Stimulated activated naive CD8-positive, alpha-beta T cell treated with anti-CD3 and anti-CD28 coated beads, Interleukin-15, amount 100 ng/mL, for 72 hours (primary cell): ENCODE results near the gene ZNF627.
"Not testable (repeated sequence)": the region's sequence is repeated elsewhere in the genome, so short reads cannot be mapped to it uniquely, and the experiment has no call there.

Source experiments
- ATAC-seq: fragments of 150-1000 bp; cut with Tn5 transposase; 2 replicates; pipeline ENCODE4 v1.10.0; 2021; ENCODE audit warnings: mild to moderate bottlenecking, moderate library complexity
- DNase-seq, 2 donors: peaks; one replicate each; pipeline ENCODE4 v3.0.0; 2021 to 2022
- H3K27ac Mint-ChIP-seq, 2 donors: one replicate each; pipeline ENCODE4 v1.8.0; 2022; ENCODE audit warnings: mild to moderate bottlenecking in 2 of 2, mixed read lengths in 2 of 2, moderate library complexity in 2 of 2
- H3K27me3 Mint-ChIP-seq: one replicate; pipeline ENCODE4 v1.8.0; 2022; ENCODE audit warnings: mixed read lengths
- H3K4me1 Mint-ChIP-seq: one replicate; pipeline ENCODE4 v1.8.0; 2022; ENCODE audit warnings: mild to moderate bottlenecking, mixed read lengths
- H3K4me3 Mint-ChIP-seq, 2 donors: one replicate each; pipeline ENCODE4 v1.8.0; 2022; ENCODE audit warnings: mild to moderate bottlenecking in 2 of 2, mixed read lengths in 2 of 2, moderate library complexity in 1 of 2
- H3K9me3 Mint-ChIP-seq, 2 donors: one replicate each; pipeline ENCODE4 v1.8.0; 2022; ENCODE audit warnings: mixed read lengths in 2 of 2

The ZNF627 gene

GRCh38 chr19:11564082-11564807 lies 33.0 kb upstream of the ZNF627 start:
- H3K27me3 Mint-ChIP-seq, H3K27ac Mint-ChIP-seq, ATAC-seq, H3K9me3 Mint-ChIP-seq, H3K4me3 Mint-ChIP-seq, DNase-seq: not testable (repeated sequence)
- H3K4me1 Mint-ChIP-seq: peaks cover 34% of the 10 kb centered on the region

- not testable (repeated sequence) for DNase-seq, ATAC-seq, H3K9me3 Mint-ChIP-seq, H3K4me3 Mint-ChIP-seq, H3K27me3 Mint-ChIP-seq
- H3K4me1 Mint-ChIP-seq: peaks cover 25% of the 10 kb centered on the region
- H3K27ac Mint-ChIP-seq: peak overlapping the region in 1 of 2 donors; percentile 48
These were observed 31.7 kb upstream of the ZNF627 start for GRCh38 chr19:11565649-11565980.

DNA sequence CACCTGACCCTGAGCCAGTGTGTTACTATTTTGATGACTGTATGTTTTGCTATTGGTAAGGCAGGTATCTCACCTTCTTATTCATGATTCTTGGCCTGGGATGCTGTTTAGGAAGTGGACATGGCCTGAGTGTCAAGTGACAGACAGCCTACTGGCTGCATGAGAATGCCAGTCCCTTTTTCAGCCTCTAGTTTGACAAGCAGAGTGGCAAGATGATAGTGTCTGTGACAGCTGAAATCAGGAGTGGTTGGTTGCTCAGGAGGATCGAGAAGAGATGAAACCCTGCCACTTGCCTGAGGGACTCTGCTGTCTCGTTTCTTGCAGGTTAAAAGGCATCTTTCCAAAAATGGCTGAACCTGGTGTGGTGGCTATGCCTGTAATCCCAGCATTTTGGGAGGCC lies 31.1 kb upstream of the ZNF627 start:
- Mint-ChIP-seq H3K4me1 (peaks cover 25% of the 10 kb centered on the region), H3K27me3 (no peaks in the 10 kb centered on the region), H3K4me3 (no peak overlapping the region), H3K27ac (no peak overlapping the region), H3K9me3 (no peaks in the 10 kb centered on the region)
- no peak for ATAC-seq
- no peak for DNase-seq

- no peak for DNase-seq
- Mint-ChIP-seq H3K9me3 (no peaks in the 10 kb centered on the region), H3K4me3 (no peak overlapping the region), H3K27ac (no peak overlapping the region), H3K27me3 (no peaks in the 10 kb centered on the region), H3K4me1 (peaks cover 23% of the 10 kb centered on the region)
- ATAC-seq: no peak
These were observed 27.2 kb upstream of the ZNF627 start for GRCh38 chr19:11570039-11570462.

DNA sequence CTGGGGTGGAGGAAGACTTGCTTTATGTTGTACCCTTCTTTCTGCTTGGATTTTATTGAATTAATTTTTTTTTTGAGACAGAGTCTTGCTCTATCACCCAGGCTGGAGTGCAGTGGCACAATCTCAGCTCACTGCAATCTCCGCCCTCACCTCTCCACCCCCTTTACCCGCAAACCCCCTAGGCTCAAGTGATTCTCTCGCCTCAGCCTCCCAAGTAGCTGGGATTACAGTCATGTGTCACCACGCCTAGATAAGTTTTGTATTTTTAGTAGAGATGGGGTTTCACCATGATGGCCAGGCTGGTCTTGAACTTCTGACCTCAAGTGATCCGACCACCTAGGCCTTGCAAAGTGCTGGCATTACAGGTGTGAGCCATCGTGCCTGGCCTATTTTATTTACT lies 23.9 kb upstream of the ZNF627 start:
- H3K27ac Mint-ChIP-seq, DNase-seq, H3K9me3 Mint-ChIP-seq, H3K4me3 Mint-ChIP-seq, ATAC-seq, H3K27me3 Mint-ChIP-seq: not testable (repeated sequence)
- H3K4me1 Mint-ChIP-seq: peaks cover 37% of the 10 kb centered on the region

DNA sequence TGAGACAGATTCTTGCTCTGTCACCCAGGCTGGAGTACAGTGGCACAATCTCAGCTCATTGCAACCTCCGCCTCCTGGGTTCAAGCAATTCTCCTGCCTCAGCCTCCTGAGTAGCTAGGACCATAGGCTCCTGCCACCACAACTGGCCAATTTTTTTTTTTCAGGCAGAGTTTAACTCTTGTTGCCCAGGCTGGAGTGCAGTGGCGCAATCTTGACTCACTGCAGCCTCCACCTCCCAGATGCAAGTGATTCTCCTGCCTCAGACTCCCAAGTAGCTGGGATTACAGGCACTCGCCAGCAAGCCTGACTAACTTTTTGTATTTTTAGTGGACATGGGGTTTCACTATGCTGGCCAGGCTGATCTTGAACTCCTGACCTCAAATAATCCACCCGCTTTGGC lies 23.5 kb upstream of the ZNF627 start:
- H3K9me3 Mint-ChIP-seq, ATAC-seq, DNase-seq, H3K27ac Mint-ChIP-seq, H3K27me3 Mint-ChIP-seq, H3K4me3 Mint-ChIP-seq: not testable (repeated sequence)
- peaks cover 38% of the 10 kb centered on the region for H3K4me1 Mint-ChIP-seq

DNA sequence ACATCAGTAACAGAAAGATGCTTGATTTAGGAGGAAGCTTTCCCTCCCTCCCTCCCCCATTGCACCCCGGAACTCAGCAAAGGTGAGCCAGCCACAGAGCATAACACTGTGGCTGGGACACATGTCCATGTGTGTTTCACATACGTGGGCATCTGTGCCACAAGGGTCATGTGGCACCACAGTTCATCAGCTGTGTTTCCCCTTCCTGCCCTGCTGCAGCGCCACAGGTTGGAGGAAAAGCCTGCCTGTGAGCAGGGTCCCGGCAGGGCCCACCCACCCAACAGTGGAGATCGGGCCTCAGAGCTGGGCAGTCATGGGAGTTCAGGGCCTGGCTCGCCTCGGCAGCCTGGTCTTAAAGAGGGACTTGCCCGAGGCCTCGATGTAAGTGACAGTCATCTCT lies 22.6 kb upstream of the ZNF627 start:
- Mint-ChIP-seq H3K9me3 (no peaks in the 10 kb centered on the region), H3K27ac (no peak overlapping the region), H3K4me1 (peaks cover 45% of the 10 kb centered on the region), H3K27me3 (no peaks in the 10 kb centered on the region), H3K4me3 (peak overlapping the region; percentile 15 to 21)
- ATAC-seq (peak; percentile 95), DNase-seq (peak in 1 of 2 donors; percentile 61)

DNA sequence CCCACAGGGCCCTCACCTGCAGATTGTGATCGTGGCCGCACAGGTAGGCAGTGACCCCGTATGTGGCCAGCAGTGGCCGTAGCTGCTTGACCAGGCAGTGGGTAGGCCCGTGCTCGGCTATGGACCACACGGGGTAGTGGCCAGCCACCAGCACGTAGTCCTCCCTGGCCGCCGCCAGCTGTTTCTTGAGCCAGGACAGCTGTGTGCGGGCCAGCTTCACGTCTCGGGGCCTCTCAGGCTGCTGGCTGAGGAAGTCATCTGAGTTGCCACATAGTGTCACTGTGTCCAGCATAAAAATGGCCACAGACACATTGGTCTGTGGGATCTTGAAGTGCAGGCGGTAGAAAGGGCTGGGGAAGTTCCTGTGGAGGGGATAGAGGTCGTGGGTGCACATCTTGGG lies 21.1 kb upstream of the ZNF627 start:
- no peak for ATAC-seq
- Mint-ChIP-seq H3K4me1 (peaks cover 60% of the 10 kb centered on the region), H3K27me3 (no peaks in the 10 kb centered on the region), H3K27ac (no peak overlapping the region), H3K9me3 (no peaks in the 10 kb centered on the region), H3K4me3 (no peak overlapping the region)
- no peak for DNase-seq

GRCh38 chr19:11577451-11578257 lies 19.6 kb upstream of the ZNF627 start, which contains the start of gene ACP5:
TSS of gene ACP5 (minus strand) at chr19:11577645. CDS start at chr19:11577317, 328 bp downstream.
- Mint-ChIP-seq H3K4me3 (peak within 1 kb of the TSS; percentile 71 to 81), H3K27me3 (no peaks in the 10 kb centered on the region), H3K4me1 (peaks cover 73% of the 10 kb centered on the region), H3K9me3 (no peaks in the 10 kb centered on the region), H3K27ac (peak within 1 kb of the TSS; percentile 13 to 44)
- DNase-seq: no peak
- ATAC-seq: no peak

- ATAC-seq: peak; percentile 54
- Mint-ChIP-seq H3K9me3 (no peaks in the 10 kb centered on the region), H3K27ac (peak overlapping the region; percentile 13 to 44), H3K27me3 (no peaks in the 10 kb centered on the region), H3K4me1 (peaks cover 76% of the 10 kb centered on the region), H3K4me3 (peak overlapping the region; percentile 81 to 85)
- DNase-seq: no peak
These were observed 18.8 kb upstream of the ZNF627 start for GRCh38 chr19:11578258-11579142.

GRCh38 chr19:11580116-11580515 lies 17.2 kb upstream of the ZNF627 start:
- Mint-ChIP-seq H3K4me1 (peaks cover 74% of the 10 kb centered on the region), H3K27me3 (no peaks in the 10 kb centered on the region), H3K9me3 (no peaks in the 10 kb centered on the region), H3K4me3 (no peak overlapping the region), H3K27ac (no peak overlapping the region)
- ATAC-seq (no peak), DNase-seq (no peak)

DNA sequence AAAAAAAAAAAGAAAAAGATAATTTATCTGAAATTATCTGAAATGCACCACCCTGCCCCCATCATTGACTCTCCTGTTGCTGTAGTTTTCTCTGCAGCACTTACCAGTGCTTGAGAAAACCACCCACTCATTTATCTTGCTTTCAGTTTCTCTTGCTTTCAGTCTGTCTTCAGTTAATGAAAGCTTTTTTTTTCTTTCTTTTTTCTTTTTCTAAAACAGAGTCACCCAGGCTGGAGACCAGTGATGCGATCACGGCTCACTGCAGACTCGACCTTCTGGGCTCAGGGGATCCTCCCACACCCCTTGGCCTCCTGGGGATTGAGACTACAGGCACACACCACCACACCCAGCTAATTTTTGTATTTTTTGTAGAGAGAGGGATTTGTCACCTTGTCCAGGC lies 15.5 kb upstream of the ZNF627 start:
- H3K4me1 Mint-ChIP-seq: peaks cover 66% of the 10 kb centered on the region
- H3K4me3 Mint-ChIP-seq: peak overlapping the region; percentile 74 to 81
- ATAC-seq: peak; percentile 89
- no peaks in the 10 kb centered on the region for H3K9me3 Mint-ChIP-seq
- H3K27ac Mint-ChIP-seq: peak overlapping the region; percentile 95 to 97
- no peaks in the 10 kb centered on the region for H3K27me3 Mint-ChIP-seq
- peak in 1 of 2 donors; percentile 67 for DNase-seq

GRCh38 chr19:11586331-11586730 lies 11.0 kb upstream of the ZNF627 start:
- no peak for ATAC-seq
- H3K27ac Mint-ChIP-seq: no peak overlapping the region

GRCh38 chr19:11587302-11587974 lies 9.8 kb upstream of the ZNF627 start:
- Mint-ChIP-seq H3K4me3 (no peak overlapping the region), H3K9me3 (no peaks in the 10 kb centered on the region), H3K27me3 (no peaks in the 10 kb centered on the region), H3K4me1 (peaks cover 23% of the 10 kb centered on the region), H3K27ac (peak overlapping the region in 1 of 2 donors; percentile 85)
- DNase-seq: peak; percentile 78 to 84
- peak; percentile 91 for ATAC-seq

More at GRCh38 chr19:11586331-11586730, 11.0 kb upstream of the ZNF627 start:
- DNase-seq: no peak
- Mint-ChIP-seq H3K27me3 (no peaks in the 10 kb centered on the region), H3K4me3 (no peak overlapping the region), H3K4me1 (peaks cover 34% of the 10 kb centered on the region), H3K9me3 (no peaks in the 10 kb centered on the region)
